HG03108 (cell line): ENCODE measurements around the gene CTCFL.

Experiments used
- ATAC-seq: cut with Tn5 transposase; IDR thresholded peaks from one replicate; pipeline ENCODE4 v1.9.1; 2021; ENCODE audit warnings: moderate library complexity; ENCODE audit not compliant: unreplicated experiment

Gene CTCFL

GRCh38 chr20:57449398-57450354 lies 75.3 kb downstream of the CTCFL start:
- ATAC-seq = no peak

- no peak for ATAC-seq
Observed at GRCh38 chr20:57448764-57449354, 76.1 kb downstream of the CTCFL start.
